NCI-H1105 (cell line): ENCODE data around the gene ACAP1.
A peak's percentile ranks its signal among the peaks of the same experiment; 100 is the strongest.

Source experiments
- DNase-seq: peaks from one replicate; lab custom pipeline; 2025; lab: John Stamatoyannopoulos, UW

The ACAP1 gene

DNA sequence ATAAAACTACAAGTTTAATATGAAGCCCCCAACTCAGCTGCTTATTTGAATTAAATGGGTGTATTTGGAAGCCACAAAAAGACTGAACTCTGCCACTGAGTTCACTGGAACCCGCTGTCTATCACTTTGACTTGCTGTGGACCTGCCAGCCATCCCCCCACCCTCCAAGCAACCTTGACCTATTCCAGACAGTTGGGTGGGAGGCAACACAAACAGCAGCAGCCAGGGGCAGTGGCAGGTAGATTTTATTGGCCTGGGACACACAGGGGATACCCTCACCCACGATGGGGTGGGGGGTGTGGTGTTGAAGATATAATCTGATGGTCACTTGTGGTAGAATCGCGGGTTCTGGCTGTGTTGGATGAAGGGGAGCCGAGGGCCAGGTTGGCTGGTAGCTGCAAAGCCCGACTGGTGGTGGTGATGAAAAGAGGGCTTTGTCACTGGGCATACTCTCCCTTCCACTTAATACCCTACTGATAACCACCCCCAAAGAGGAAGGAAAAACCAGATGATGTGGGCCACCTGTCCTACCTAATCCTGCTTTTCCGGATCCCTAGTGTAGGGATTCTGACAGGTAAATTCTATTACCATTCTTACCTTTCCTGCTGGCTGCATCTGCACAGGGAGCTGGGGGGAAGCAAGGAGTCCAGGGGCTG lies 23.8 kb upstream of the ACAP1 start:
- no peak for DNase-seq

DNA sequence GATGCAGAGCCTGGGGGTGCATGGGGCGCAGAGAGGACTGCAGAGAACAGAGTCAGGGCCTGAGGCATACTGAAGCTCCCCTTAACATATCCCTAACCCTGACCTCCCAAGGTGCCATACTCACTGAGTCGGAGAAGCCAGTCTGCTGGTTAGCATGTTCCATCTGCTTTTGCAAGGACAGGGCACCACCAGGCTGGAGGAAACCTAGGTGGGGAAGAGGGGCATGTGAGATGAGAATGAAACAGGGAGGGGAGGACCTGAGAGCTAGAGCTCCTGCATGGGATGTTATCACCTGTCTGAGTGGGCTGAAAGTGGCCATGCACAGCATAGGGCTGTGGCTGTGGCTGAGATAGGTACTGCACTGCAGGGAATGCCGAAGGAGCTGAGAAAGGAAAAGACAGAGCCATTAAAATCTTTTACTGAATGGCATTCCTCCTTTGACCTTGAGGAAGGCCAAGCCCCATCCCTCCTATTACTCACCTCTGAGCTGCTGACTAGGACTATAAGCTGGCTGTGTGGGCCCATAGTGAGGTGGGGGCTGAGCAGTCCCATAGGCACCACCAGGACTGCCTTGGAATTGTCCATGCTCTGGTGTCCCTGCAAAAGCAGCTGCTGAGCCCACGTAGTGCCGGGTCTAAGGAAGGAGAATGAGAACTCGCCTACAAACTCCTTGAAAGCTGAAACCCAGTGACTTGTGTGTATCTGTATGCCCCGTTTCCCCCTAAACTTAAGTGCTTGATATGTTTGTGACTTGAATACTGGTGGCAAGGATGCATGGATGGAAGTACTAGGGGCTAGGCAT lies 23.0 kb upstream of the ACAP1 start:
- DNase-seq = no peak

DNA sequence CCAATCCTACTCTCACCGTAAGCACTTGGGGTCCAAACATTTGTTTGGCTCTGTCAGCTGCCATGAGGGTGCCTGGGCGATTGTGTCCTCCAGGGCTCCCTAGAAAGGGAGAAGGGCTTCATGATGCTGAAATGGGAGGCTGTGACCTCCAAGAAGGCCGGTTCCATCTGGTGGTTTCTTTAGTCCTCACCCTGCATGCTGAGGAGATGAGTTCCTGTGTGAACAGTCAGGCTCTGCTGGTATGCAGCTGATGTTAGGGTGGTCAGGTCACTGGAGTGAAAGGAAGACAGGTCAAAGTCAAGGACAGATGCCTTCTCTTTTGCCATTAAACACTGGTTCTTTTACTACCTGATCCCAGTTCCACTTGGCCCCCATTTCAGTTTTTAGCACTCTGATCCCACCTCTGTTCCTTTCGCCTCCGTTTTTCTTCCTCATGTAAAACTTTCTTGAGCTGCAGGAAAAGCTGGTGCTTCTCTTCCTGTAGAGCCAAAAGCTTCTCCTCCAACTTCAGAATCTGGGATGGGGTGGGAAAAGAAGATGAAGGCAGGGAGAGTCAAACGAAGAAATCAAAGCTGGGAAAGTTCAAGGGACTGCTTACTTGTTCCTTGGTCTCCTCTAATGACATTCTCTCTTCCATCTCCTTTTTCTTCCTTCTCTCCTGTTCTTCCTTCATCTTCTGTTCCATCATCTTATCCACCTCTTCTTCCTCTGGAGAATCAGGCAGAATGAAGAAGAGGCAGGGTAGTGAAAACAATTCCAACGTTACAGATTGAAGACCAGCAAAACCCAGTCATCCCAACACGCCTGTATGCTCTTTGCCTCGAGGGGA lies 22.2 kb upstream of the ACAP1 start:
- no peak for DNase-seq

DNA sequence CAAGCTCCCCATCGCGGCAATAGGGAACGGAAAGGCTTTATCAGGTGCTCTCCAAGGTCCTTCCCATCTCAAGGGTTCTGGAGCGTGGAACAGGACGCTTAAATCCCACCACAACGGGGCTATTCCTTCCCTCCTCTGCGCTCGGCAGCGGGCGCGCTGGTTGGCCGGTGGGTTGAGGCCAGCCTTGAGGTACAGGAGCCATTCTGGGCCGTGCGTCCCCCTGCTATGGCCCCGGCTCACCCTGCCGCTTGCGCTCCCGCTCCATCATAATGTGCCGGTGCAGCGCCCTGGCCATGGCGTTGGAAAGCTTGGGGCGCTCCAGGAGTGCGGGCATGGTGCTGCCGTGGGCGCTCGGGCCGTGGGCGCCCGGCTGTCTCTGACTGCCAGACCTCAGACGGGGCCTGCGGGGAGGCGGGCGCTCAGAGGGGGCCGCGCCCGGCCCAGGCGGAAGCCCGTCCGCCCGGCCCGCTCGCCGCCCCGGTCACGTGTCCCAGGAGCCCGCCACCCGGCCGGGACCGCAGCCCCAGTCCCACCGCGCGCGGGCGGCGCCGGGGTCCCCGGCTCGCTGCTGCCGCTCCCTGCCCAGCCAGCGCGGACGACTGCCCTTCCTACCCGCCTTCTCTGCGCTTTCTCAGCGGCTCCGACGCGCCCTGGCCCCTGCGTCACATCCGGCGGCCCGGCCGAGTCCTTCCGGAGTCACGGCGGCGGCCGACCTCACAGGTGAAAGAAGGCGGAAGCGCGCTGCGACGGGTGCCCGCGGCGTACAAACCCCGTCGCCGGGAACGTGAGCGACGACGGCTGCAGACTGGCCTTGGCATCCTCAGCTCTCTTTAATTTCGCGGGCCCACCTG lies 21.4 kb upstream of the ACAP1 start, which contains the start of gene GPS2:
TSS of gene GPS2 (minus strand) at position 642 of the 851 bp plus-strand sequence. CDS start at position 334, 308 bp downstream.
- peak; percentile 93 for DNase-seq

DNA sequence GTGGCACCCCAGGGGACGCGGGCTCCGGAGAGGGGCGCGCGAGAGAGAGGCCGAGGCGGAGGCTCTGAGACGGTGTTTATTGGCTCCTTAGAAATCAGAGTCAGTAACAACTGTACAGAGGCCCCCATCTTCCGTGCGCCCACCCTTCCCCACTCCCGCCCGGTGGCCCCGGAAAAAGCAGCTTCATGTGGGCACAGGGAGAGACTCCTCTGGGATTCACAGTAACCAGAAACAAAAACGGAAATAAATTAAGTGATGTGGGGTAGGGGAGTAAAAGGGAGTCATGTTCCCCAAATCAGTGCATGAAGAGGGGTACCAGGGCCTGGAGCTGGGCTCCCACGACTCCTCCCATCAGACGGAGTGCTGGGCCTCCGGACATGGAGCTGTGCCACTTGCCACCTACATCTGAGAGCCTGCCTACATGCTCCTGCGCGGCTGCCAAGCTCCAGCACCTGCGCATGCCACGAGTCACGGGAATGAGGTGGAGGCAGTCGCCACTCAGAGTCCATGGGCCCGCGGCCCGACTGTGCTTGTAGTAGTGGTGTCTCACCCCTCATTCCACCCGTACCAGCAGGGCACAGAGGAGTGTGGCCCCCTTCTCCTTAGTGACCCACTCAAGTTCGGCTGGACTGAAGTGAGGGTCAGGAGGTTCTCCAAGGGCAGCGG lies 20.6 kb upstream of the ACAP1 start:
- DNase-seq = peak; percentile 6

DNA sequence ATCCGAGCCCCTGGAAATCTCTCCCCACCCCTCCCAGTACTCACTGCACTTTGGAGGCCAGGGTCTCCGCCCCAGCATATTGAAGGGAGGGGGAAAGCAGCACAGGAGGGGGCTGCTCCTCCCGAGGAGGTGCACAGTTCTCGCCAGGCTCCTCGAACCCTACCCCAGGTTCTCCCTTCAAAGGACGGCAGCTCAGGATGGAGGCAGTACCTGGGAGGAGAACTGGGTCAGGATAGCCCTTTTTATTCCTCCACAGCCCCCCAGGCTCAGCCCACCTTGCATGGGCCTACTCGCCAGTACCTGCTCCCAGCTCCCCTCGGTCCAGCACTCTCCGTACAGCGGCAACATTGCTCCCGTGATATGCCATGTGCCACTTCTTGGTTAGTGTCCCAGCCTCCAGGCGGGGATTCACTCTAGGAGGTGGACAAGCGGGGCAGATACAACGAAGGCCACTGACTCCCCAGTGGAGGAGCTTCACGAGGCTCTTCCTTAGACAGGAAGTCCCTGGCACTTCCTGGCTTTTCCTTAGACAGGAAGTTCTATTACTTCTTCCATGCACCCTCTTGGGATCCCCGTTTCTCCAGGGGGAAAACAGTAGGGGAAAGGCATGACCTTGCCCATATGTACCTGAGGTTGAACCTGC lies 19.0 kb upstream of the ACAP1 start:
- no peak for DNase-seq

DNA sequence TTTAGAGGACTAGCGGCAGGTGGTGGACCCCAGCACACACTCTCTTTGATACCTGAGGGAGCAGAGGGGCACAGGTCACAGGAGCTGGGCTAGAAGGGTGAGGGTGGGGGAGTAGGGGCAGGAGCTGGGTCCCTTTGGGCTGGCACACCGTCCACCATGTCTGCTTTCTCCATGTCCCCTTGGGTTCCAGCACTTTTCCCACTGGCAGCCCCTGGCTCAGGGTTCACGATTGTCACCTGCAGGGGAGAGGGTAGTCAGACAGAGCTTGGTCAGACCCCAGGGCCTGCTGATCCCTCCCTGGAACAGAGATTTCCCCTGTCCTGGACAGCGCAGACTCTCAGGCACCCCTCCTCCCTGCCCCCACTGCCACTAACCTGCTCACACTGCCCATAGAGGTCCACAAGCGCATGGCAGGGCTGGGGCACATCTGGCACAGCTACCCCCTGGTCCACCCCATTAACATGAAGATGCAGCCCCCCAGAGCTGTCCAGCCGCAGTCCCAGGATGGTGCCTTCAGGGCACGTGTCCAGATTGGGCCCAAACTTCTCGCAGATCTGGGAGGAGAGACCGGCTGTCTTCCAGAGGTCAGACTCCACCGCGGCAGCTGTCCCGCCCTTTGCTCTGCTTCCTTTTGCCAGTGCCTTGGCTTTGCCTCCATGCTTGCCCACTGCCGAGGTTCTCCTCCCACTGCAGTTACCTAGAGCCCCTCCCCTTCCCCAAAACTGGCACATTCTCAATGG lies 18.0 kb upstream of the ACAP1 start:
- DNase-seq = no peak

DNA sequence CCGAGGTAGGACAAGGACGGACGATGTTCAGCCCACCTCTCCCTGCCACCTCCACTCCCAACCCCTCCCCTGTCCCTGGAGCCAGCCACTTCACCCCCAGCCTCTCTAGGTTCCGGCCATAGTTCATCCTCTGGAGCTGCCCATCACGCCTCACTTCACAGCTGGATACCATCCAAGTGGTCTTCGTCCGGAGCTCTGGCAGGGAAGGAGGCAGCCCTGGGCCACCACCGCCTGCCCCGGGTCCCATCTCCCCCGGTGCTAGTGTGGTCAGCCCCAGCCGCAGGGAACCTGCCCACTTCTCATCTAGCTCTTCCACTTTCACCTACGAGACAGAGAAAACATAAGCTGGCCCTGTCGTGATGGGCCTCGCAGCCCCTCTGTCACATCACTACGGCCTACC lies 14.9 kb upstream of the ACAP1 start:
- no peak for DNase-seq

DNA sequence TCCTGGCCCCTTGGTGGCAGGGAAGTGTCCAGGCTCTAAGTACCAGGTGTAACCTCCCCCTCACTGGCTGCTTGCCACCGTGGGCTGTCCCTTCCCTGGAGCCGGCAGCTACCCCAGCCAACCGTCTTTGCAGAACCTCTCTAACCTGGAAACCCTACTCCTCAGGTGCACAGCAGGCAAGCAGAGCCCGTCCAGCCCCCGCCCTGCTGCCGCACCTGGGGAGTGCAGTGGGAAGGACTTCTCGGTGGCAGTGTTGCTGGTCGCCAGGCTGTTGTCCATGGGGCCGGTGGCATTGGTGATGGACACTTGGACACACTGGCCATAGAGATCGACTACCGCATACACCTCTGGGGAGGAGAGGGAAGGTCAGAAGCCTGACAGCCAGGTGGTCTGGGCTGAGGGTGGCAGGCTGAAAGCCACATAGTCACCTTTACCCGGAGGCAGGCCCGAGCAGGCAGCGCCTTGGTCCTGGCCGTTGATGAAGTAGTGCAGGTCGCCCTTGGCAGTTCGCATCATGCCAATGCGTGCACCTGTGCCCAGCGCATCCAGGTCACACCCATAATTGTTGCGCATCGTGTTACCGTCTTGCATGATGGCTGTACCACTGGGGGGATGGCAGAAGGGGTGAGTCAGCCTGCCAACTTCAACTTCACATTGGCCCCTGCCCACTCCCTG lies 13.7 kb upstream of the ACAP1 start:
- DNase-seq = no peak

DNA sequence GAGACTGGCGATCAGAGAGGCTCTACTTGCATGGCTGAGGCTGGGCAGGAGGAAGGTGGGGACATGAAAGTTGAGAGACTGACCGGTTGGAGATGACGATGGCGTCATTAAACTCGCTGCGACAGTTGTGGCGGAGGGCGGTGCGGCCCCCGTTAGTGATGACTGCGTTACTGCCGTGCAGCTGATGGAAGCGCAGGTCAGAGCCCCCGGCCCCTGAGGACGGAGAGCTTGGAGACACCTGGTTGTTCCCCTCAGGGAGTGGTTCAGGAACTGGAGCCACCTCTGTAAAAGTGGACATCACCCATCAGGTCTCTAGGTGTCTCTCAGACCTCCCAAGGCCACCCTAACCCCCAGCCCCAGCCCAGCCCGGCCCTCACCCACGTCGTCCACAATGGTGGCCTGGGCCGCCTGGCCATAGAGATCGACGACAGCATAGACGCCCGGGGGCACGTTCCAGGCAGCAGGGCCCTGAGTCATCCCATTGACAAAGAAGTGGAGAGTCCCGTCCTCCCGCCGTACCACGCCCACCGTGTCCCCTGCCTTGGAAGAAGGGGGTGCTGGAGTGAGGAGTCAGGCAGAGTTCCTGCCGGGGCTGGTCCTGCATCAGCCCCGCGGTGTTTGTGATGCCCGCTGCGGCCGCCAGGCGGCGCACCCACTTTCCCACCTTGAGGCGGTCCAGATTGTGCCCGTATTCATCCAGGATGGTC lies 12.4 kb upstream of the ACAP1 start:
- no peak for DNase-seq

DNA sequence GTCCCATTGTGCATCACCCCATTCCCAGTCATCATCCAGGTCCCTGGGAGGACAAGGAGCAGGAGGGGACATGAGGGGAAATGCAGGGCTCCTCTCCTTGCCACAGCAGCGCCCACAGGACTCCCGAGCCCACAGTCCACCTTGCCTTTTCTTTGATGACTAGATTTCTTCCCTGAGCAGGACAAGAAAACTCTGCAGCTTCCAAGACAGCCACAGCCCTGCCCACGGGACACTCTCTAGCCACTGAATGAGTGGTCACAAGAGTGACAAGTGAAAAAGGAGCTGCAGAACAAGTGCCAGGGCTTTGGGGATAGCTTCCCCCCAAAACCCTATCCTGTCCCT lies 11.9 kb upstream of the ACAP1 start:
- DNase-seq = no peak

DNA sequence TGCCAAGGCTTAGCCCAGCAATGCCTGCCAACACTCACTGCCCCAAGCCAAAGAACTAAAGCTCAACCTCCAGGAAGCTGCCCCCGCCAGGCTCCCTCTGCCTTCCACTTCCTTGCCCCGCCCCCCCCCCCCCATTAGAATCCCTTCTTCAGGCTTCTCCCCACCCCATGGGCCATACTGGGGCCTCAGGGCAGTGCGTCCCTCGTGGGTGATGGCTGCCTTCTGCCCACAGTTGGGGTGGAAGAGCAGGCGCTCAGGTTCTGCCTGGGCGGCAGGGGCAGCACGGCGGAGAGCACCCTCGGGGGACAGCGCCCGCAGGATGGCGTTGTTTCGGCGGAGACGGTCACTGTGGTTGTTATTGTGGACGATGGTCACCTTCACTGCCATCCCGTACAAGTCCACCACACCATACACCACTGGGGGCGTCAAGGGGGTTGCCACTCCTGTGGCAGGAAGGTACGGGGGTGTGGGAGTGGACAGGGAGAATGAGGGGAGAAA lies 11.2 kb upstream of the ACAP1 start:
- no peak for DNase-seq

DNA sequence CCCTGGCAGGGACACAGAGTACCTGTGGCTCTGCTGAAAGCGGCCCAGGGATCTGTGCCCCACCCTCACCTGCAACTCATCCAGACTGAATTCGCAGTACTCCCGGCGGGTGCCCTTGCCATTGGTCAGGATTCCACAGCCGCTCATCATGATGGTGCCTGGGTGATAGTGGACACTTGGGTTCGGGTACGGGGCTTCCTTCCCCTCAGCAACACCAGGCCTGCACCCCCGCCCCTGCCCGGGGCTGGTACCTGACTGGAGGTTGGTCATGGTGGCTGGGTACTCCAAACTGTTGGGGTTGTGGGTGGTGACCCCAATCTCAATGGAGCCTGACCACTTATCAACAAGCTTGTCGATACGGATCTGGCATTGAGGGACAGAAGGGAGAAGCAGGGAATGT lies 10.1 kb upstream of the ACAP1 start:
- no peak for DNase-seq

DNA sequence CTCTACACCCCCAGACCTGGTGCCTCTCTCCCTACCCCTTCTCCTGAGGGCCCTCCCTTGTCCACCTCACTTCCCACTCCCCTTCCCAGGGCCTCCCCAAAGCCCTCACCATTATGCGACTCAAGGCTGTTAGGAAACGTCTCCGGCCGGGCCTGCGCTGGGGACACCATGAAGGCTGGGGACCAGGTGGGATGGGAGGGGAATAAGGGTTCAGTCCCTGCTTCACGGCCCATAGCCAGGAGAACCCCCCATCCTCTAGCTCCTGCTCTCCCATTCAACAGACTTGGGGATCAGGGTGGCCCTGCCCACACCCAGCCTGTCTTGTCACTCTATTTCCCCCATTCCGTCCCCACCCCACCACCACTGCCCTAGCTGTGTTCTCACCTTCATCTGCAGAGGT lies 9.3 kb upstream of the ACAP1 start:
- no peak for DNase-seq

DNA sequence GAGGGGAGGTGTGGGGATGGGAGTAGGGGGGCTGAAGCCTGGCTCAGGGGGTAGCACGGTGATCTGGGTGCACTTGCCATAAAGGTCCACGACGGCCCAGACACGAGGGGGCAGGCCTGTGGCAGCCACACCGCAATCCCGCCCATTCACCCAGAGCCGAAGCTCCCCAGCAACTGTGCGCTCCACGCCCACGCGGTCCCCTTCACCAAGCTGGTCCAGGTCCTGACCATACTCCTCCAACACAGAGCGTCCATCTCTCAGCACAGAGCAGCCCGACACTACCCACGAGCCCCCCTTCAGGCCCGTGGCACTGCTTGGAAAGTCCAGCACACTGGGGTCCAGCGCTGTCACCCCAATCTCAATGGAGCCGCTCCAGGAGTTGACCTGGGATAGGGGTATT lies 8.8 kb upstream of the ACAP1 start:
- DNase-seq = no peak

DNA sequence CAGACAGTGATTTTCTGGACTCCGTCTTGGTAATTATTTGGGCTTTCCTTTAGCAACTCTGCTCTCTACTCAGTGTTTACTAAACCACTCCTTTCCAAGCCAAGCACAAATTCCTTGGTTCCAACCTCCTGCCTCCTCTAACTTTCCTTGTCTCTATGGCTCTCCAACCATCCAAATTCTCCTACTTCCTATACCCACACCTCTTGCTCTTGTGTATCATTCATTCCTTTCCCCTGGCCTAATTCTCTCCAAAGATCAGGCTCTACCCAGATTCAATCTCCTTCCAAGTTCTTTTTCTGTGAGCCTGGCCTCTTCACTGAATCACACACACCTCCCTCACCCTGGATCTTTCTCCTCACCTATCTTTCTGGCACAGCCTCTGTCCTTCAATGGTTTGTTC lies 8.3 kb upstream of the ACAP1 start:
- no peak for DNase-seq

DNA sequence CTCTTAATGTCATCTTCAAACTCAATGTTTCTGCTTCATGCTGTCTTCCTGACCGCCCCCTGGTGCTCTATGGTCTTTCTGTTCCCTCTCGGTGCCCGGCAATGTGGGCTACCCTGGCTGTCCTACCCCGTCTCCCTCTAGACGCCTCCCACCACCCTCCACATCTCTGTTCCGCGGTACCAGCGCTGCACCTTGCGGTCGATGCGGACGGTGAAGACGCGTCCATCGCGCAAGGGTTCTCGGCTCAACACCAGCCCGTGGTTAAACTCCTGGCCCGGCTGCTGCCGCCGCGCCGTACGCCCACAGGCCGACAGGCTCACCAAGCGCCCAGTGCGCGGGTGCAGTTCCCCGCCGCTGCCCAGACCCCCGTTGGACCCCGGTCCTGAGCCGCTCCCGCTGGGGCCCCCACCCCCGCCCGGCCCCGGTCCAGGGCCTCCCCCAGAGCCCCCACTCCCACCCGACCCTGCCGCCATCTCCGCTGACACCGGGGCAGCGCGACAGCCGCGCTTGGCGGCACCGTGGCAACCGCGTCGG lies 7.4 kb upstream of the ACAP1 start, which contains the start of gene NEURL4:
TSS of gene NEURL4 (minus strand) at position 496 of the 534 bp plus-strand sequence. CDS start at position 473, 23 bp downstream.
- DNase-seq = no peak

DNA sequence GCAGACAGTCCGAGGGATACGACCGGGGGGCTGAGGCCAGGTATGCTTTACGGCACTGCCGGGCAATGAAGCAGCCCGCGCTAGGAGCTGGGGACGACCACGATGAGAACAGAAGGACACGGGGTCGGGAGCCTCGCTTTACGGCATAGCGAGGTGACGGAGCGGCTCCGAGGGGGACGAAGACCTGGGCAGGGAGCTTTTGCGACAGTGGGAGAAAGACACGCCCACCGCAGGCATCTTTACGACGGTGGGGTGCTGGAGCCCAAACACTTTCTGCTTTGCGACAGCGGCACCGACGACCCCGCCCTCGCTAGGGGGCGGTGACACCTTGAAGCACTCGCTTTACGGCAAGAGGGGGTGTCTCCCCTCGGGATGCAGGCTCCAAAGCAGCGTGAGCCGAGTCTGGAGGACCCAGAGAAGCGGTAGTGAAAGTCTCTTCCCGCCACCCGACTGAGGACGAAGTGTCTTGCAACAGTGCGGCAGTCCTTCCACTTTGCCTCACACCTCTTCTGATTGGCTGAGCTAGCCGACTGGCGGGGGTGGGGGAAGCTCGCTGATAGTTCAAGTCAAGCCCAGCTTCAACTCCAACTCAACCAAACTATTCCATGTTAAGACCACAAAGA lies 6.8 kb upstream of the ACAP1 start:
- DNase-seq = peak; percentile 100
